GM10248 (cell line): ENCODE measurements around the gene GNB1L.

Experiments used
- CTCF ChIA-PET: fragments of 300-600 bp; sonication (Branson Sonifier 250); formaldehyde crosslinking; extraction: SDS; loops from one replicate; lab custom pipeline; 2021; ENCODE audit warnings: antibody characterized with exemption; lab: Yijun Ruan, JAX
- POLR2A ChIA-PET: fragments of 350-650 bp; sonication (Branson Sonifier 250); formaldehyde crosslinking; extraction: SDS; loops from one replicate; lab custom pipeline; 2020; ENCODE audit warnings: antibody characterized with exemption; lab: Yijun Ruan, JAX
- DNase-seq: peaks from one replicate; pipeline ENCODE4 v3.0.0; 2012; ENCODE audit errors: extremely low spot score
- CTCF ChIP-seq: IDR thresholded peaks from 2 replicates; pipeline ENCODE4 v1.5.1; 2012; ENCODE audit warnings: mild to moderate bottlenecking, low read depth; ENCODE audit errors: extremely low read depth, missing control alignments, control extremely low read depth

GNB1L gene

GRCh38 chr22:19824212-19824925, 30.3 kb downstream of the GNB1L start:
- CTCF ChIA-PET = no interaction called here
- no peak for DNase-seq
- TF ChIP-seq CTCF = no peak
- POLR2A ChIA-PET = no interaction called here

- CTCF ChIA-PET = no interaction called here
- no peak for DNase-seq
- TF ChIP-seq CTCF = no peak
- POLR2A ChIA-PET = no interaction called here
Observed at GRCh38 chr22:19823902-19824211, 30.8 kb downstream of the GNB1L start.

GRCh38 chr22:19823191-19823901, 31.3 kb downstream of the GNB1L start:
- ChIA-PET POLR2A (no interaction called here), CTCF (no interaction called here)
- no peak for DNase-seq
- no peak for TF ChIP-seq CTCF

- CTCF ChIA-PET = no interaction called here
- no peak for DNase-seq
- POLR2A ChIA-PET = no interaction called here
- TF ChIP-seq CTCF = no peak
Observed at GRCh38 chr22:19822301-19823117, 32.2 kb downstream of the GNB1L start.

- no peak for TF ChIP-seq CTCF
- CTCF ChIA-PET = interaction anchor here (2.0 kb wide), 1 partner anchor 92 kb away, joined by 5 read pairs; no protein-coding TSS in a partner anchor
- no peak for DNase-seq
- POLR2A ChIA-PET = no interaction called here
Observed at GRCh38 chr22:19821523-19822300, 33.0 kb downstream of the GNB1L start.
